ENCODE data around the gene BCLAF1.

DNA sequence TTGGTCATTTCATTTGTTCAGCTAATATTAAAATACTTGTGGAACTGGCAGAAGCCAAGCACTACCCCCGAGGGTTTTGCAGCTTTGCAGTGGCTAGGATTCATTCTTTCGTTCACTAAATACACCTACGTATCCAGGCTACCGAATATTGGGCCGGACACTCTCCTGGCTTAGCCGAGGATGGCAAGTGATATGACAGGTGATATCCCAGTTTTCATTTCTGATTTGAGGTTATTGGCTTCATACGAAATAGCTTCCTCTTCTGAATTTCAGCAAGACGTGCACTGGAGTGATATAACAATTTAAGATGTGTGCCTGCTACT is 39.0 kb downstream of the BCLAF1 start:
- TF ChIP-seq, protein P1, sequence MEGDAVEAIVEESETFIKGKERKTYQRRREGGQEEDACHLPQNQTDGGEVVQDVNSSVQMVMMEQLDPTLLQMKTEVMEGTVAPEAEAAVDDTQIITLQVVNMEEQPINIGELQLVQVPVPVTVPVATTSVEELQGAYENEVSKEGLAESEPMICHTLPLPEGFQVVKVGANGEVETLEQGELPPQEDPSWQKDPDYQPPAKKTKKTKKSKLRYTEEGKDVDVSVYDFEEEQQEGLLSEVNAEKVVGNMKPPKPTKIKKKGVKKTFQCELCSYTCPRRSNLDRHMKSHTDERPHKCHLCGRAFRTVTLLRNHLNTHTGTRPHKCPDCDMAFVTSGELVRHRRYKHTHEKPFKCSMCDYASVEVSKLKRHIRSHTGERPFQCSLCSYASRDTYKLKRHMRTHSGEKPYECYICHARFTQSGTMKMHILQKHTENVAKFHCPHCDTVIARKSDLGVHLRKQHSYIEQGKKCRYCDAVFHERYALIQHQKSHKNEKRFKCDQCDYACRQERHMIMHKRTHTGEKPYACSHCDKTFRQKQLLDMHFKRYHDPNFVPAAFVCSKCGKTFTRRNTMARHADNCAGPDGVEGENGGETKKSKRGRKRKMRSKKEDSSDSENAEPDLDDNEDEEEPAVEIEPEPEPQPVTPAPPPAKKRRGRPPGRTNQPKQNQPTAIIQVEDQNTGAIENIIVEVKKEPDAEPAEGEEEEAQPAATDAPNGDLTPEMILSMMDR (conservative IDR thresholded peaks at IDR 0.05): no peak
- no peak for TF ChIP-seq EZH2 (IDR thresholded peaks at IDR 0.05; ENCODE audit: low read depth)
